A673 (cell line): ENCODE results near the gene BEST4.

ENCODE experiments used
- CTCF ChIP-seq: fragments of 300-800, 200-600 bp; sonication (generic); conservative IDR thresholded peaks from 2 replicates; pipeline ENCODE4 v1.5.1; 2017; ENCODE audit warnings: low read depth, mild to moderate bottlenecking, antibody characterized with exemption, low read length, moderate library complexity, mixed read lengths
- EZH2 ChIP-seq: fragments of 200-600 bp; sonication (generic); IDR thresholded peaks from 2 replicates; pipeline ENCODE4 v1.6.1; 2017; ENCODE audit warnings: borderline replicate concordance, low read depth, mild to moderate bottlenecking, mixed read lengths, antibody characterized with exemption, low read length; ENCODE audit not compliant: poor library complexity, severe bottlenecking

DNA sequence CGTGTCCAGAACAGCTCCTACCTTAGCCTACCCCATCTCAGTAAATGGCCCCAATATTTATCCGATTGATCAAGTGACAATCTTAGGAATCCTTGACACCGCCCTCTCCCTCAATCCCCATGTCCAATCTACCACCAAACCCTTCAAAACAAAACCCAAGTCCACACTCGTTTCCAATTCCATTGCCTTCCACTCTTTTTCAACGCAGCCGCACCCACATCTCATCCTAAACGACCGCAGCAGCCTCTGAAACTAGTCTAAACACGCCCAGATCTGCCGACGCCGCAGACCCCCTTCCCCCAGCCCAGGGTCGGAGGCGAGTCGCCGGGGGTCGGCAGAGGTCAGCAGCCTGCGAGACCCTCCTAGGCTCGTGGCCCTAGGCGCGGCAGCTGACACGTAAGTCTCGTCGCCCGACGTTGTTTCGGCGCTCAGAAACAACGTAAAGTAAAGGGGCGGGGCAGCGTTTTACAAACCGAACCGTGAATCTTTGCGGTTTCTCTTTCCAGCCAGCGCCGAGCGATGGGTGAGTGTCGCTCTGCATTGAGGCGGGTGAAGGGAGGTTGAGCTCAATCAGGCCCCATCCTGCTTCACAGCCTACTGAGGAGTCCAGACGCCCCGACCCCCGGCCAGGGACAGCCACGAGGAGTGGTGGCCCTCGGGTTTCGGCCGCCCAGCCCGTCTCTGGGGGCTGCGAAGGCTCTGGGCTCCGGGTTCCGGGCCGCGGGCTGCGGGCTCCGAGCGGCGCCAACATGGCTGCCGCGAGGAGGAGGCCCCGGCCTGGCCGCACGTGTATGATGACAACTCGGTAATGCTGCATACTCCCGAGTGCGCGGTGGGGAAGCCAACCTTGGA, 12.7 kb downstream of the BEST4 start, which contains the start of gene RPS8:
- TF ChIP-seq CTCF (no peak), EZH2 (no peak)
